Bronchial epithelial cell (primary cell): ENCODE results near the gene CLEC4M. TPM values are rescaled to one million over a fixed set of nuclear protein-coding genes. Genes with fewer than 3 reads are reported as not detected.
"Not testable (repeated sequence)": the region's sequence is repeated elsewhere in the genome, so short reads cannot be mapped to it uniquely, and the experiment has no call there.

Experiments used
- DNase-seq: peaks from one replicate; pipeline ENCODE4 v3.0.0-alpha.2; 2010; ENCODE audit warnings: low read depth
- FAIRE-seq: peaks from 2 replicates; lab custom pipeline; 2011; peaks lifted over from hg19 to GRCh38; lab: Jason Lieb, UNC
- H3K27me3 ChIP-seq: 2 replicates; pipeline ENCODE4 v1.5.1; 2011; ENCODE audit warnings: low read length; ENCODE audit not compliant: control insufficient read depth, insufficient read depth
- H3K36me3 ChIP-seq: 2 replicates; pipeline ENCODE4 v1.5.1; 2011; ENCODE audit warnings: low read length; ENCODE audit not compliant: control insufficient read depth, insufficient read depth
- H3K4me3 ChIP-seq: 2 replicates; pipeline ENCODE4 v1.5.1; 2011; ENCODE audit warnings: mild to moderate bottlenecking, low read depth, low read length, control low read depth
- CTCF ChIP-seq: IDR thresholded peaks from 2 replicates; pipeline ENCODE4 v1.5.1; 2011; ENCODE audit warnings: mild to moderate bottlenecking, moderate library complexity, low read length, control low read depth, inconsistent platforms; ENCODE audit not compliant: insufficient read depth, severe bottlenecking
- total RNA-seq: library from RNA; depleted of rRNA; stranded (reverse); fragments of >200 nt; gene quantifications from 2 replicates; pipeline ENCODE4 v1.2.1, GENCODE V29; 2014

CLEC4M gene
- total RNA-seq, 1 donor from 2014 or later: not detected

- H3K27me3 ChIP-seq: no peaks in the 10 kb centered on the region
- TF ChIP-seq CTCF: no peak
- no peak overlapping the region for H3K4me3 ChIP-seq
- no peaks in the 10 kb centered on the region for H3K36me3 ChIP-seq
- FAIRE-seq (no peak), DNase-seq (no peak)
Measured at GRCh38 chr19:7743425-7743841, 19.6 kb upstream of the CLEC4M start.

DNA sequence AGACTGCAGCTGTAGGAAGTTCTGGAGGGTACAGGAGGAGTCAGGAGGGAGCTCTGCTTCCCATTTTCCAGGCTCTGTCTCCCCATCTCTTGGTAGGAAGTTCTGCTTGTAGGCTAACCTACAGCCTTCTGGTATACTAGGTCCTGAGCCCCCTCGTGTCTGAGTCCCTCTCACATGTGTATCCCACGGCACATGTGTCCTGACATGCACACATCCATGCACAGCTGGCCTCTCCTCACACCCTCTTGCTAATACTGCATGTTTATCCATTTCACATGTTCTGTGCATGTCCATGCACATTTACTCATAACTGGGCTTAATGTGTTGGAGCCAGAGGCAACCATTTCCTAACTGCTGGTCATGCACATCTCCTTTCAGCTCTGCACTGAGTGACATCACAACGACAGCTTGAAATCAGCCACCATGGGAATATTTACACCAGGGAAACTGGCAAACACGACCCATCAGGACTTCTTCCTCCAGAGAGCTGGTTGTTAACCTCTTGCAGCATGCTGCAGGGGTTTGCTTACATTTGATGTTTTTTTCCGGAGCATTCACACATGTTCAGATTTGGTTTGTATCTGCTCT is 18.8 kb upstream of the CLEC4M start:
- Histone ChIP-seq H3K36me3 (no peaks in the 10 kb centered on the region), H3K4me3 (no peak overlapping the region), H3K27me3 (no peaks in the 10 kb centered on the region)
- FAIRE-seq (no peak), DNase-seq (no peak)
- no peak for TF ChIP-seq CTCF

DNA sequence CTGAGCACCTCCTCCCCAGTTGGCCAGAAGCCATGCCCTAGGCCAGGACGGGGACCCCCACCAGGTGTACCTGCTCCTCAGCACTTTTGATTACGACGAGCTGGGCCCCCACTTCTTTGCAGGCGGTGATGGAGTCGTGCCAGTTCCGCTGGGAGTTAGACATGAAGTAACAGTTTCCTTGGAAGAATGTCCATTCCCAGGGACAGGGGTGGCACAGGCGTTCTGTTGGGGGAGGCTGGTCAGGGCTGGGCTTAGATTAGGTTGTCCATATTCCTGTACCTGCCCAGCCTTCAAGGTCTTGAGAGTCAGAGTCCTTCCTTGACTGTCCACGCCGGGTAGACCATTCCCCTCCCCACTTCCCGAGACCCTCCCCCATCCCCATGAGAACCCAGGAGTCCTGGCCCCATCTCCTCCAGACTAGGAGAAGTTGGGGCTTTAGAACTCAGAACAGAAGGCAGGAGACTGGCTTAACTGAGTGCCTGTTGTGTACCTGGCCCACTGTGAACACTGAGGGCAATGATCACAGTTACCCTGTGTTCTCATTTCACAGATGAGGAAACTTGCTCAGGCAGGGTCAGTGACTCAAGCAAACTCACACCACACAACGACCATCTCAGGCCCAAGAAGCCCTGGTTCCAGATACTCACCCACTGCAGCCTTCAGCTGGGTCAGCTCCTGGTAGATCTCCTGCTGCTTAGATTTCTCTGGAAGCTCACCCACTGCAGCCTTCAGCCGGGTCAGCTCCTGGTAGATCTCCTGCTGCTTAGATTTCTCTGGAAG is 18.0 kb upstream of the CLEC4M start:
- FAIRE-seq: no peak
- Histone ChIP-seq H3K27me3 (no peaks in the 10 kb centered on the region), H3K4me3 (no peak overlapping the region), H3K36me3 (no peaks in the 10 kb centered on the region)
- no peak for TF ChIP-seq CTCF
- DNase-seq: no peak

- not testable (repeated sequence) for H3K36me3 ChIP-seq, FAIRE-seq, H3K27me3 ChIP-seq, H3K4me3 ChIP-seq, DNase-seq
Measured at GRCh38 chr19:7746306-7746705, 16.7 kb upstream of the CLEC4M start.

DNA sequence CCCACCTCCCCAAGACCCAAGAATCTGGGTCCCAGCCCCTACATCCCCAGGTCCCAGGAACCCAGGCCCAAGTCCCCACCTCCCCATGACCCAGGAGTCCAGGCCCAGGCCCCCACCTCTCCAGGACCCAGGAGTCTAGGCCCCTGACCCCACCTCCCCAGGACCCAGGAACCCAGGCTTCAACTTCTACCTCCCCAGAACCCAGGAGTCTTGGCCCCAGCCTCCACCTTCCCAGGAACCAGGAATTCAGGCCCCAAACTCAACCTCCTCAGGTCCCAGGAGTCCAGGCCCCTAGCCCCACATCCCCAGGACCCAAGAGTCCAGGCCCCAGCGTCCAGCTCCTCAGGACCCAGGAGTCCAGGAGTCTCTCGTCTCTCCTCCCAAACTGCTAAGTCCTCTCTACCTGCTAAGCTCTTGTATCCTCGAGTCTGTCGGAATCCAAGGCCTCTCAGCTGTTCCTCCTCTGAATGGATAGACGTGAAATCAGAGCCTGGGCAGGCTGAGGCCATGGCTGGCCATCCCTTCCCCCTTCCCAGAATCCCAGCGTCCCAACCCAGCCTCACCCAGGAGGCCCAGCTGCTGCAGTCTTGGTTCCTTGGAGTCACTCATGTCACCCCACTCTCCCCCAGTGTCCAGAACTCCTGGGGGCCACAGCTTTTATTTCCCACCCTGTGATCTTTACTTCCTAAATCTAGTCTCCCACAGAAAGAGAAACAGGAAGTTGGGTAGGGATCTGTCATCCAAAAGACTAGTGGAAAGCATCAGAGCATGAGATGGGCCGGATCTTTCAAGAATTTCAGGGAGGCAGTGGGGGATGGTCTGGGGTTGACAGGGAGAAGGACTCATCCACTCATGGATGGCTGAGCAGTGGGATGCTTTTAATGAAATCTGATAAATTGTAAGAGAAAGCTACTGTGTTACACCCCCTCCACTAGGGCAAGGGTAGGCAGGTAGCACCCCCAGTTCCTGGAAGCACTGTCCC is 15.8 kb upstream of the CLEC4M start, which contains the start of gene CD209:
Gene CD209, minus strand, starts transcription at position 632 of the 982 bp plus-strand sequence. Its CDS starts 23 bp downstream, at position 609.
- H3K36me3 ChIP-seq: no peaks in the 10 kb centered on the region
- H3K4me3 ChIP-seq: no peak within 1 kb of the TSS
- FAIRE-seq (no peak), DNase-seq (no peak)
- TF ChIP-seq CTCF: no peak
- H3K27me3 ChIP-seq: no peaks in the 10 kb centered on the region

- H3K27me3 ChIP-seq: no peaks in the 10 kb centered on the region
- H3K36me3 ChIP-seq: no peaks in the 10 kb centered on the region
- FAIRE-seq (no peak), DNase-seq (no peak)
- H3K4me3 ChIP-seq: no peak overlapping the region
- TF ChIP-seq CTCF: no peak
Measured at GRCh38 chr19:7748171-7748570, 14.9 kb upstream of the CLEC4M start.
